Upper lobe of left lung (tissue), 4 donors: Measurements from ENCODE around the gene FGFRL1.

Experiments
- POLR2AphosphoS5 ChIP-seq, 2 donors: sonication (generic); formaldehyde crosslinking; IDR thresholded peaks; one replicate each; pipeline ENCODE4 v1.5.1; 2017; ENCODE audit warnings: antibody characterized with exemption in 2 of 2
- TF ChIP-seq, protein P1 (sequence below), 6 experiments: fragments of 450-650 bp in 4 of 6; fragments of 200-600 bp in 2 of 6; sonication (generic) in 2 of 6; IDR thresholded peaks; one replicate each; pipeline ENCODE4 v1.5.1; 2016 to 2019; ENCODE audit warnings: antibody characterized with exemption in 6 of 6

GRCh38 chr4:1013225-1014073, 2.0 kb downstream of the FGFRL1 start:
- no peak for TF ChIP-seq POLR2AphosphoS5 (IDR thresholded peaks at IDR 0.05)
- TF ChIP-seq, protein P1, sequence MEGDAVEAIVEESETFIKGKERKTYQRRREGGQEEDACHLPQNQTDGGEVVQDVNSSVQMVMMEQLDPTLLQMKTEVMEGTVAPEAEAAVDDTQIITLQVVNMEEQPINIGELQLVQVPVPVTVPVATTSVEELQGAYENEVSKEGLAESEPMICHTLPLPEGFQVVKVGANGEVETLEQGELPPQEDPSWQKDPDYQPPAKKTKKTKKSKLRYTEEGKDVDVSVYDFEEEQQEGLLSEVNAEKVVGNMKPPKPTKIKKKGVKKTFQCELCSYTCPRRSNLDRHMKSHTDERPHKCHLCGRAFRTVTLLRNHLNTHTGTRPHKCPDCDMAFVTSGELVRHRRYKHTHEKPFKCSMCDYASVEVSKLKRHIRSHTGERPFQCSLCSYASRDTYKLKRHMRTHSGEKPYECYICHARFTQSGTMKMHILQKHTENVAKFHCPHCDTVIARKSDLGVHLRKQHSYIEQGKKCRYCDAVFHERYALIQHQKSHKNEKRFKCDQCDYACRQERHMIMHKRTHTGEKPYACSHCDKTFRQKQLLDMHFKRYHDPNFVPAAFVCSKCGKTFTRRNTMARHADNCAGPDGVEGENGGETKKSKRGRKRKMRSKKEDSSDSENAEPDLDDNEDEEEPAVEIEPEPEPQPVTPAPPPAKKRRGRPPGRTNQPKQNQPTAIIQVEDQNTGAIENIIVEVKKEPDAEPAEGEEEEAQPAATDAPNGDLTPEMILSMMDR (IDR thresholded peaks at IDR 0.05) = no peak
